ENCODE results near the gene GC.
"Not testable (repeated sequence)": the region's sequence is repeated elsewhere in the genome, so short reads cannot be mapped to it uniquely, and the experiment has no call there.

Gene GC

GRCh38 chr4:71765350-71765749, 18.5 kb downstream of the GC start:
- no peak for DNase-seq

GRCh38 chr4:71752383-71753042, 31.4 kb downstream of the GC start:
- no peak for DNase-seq

GRCh38 chr4:71749008-71749594, 34.8 kb downstream of the GC start:
- DNase-seq = no peak

- no peak for DNase-seq
Measured at GRCh38 chr4:71746379-71746778, 37.5 kb downstream of the GC start.

GRCh38 chr4:71738782-71739181, 45.1 kb downstream of the GC start:
- DNase-seq = not testable (repeated sequence)

GRCh38 chr4:71732706-71733105, 51.2 kb downstream of the GC start:
- DNase-seq = peak; percentile 69

- no peak for DNase-seq
Measured at GRCh38 chr4:71732066-71732465, 51.8 kb downstream of the GC start.

GRCh38 chr4:71729856-71730255, 54.0 kb downstream of the GC start:
- no peak for DNase-seq

GRCh38 chr4:71713611-71714203, 70.2 kb downstream of the GC start:
- DNase-seq = peak; percentile 65

- DNase-seq = no peak
Measured at GRCh38 chr4:71711985-71712348, 71.9 kb downstream of the GC start.

GRCh38 chr4:71711044-71711984, 72.6 kb downstream of the GC start:
- peak; percentile 12 for DNase-seq

- peak; percentile 7 for DNase-seq
Measured at GRCh38 chr4:71709961-71710360, 73.9 kb downstream of the GC start.

- no peak for DNase-seq
Measured at GRCh38 chr4:71698141-71698540, 85.7 kb downstream of the GC start.

GRCh38 chr4:71697031-71697430, 86.8 kb downstream of the GC start:
- no peak for DNase-seq

GRCh38 chr4:71694961-71695360, 88.9 kb downstream of the GC start:
- DNase-seq = no peak

- no peak for DNase-seq
Measured at GRCh38 chr4:71692963-71693362, 90.9 kb downstream of the GC start.

- DNase-seq = no peak
Measured at GRCh38 chr4:71692198-71692597, 91.7 kb downstream of the GC start.

Data from DMS53 (cell line).